ENCODE measurements around the gene FOXK2.
"Not testable (repeated sequence)": the region's sequence is repeated elsewhere in the genome, so short reads cannot be mapped to it uniquely, and the experiment has no call there.

DNA sequence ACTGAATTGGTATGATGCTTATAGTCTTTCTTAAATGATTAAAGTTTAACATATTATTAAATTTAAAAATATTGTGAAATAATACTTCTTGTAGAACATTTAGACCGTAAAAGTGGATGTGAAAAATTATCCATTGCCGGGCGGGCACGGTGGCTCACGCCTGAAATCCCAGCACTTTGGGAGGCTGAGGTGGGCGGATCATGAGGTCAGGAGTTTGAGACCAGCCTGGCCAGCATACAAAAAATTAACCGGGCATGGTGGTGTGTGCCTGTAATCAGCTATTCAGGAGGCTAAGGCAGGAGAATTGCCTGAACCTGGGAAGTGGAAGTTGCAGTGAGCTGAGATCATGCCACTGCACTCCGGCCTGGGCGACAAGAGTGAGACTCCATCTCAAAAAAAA is 17.7 kb downstream of the FOXK2 start:
- TF ChIP-seq, protein P1, sequence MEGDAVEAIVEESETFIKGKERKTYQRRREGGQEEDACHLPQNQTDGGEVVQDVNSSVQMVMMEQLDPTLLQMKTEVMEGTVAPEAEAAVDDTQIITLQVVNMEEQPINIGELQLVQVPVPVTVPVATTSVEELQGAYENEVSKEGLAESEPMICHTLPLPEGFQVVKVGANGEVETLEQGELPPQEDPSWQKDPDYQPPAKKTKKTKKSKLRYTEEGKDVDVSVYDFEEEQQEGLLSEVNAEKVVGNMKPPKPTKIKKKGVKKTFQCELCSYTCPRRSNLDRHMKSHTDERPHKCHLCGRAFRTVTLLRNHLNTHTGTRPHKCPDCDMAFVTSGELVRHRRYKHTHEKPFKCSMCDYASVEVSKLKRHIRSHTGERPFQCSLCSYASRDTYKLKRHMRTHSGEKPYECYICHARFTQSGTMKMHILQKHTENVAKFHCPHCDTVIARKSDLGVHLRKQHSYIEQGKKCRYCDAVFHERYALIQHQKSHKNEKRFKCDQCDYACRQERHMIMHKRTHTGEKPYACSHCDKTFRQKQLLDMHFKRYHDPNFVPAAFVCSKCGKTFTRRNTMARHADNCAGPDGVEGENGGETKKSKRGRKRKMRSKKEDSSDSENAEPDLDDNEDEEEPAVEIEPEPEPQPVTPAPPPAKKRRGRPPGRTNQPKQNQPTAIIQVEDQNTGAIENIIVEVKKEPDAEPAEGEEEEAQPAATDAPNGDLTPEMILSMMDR (IDR thresholded peaks at IDR 0.05) = not testable (repeated sequence)
- TF ChIP-seq EP300 (IDR thresholded peaks at IDR 0.05); POLR2A (IDR thresholded peaks at IDR 0.05; ENCODE audit: low read depth); POLR2AphosphoS5 (IDR thresholded peaks at IDR 0.05): not testable (repeated sequence)

All from esophagus muscularis mucosa (tissue), 4 donors.